Glutamatergic neuron (in vitro differentiated cells): Measurements from ENCODE around the gene CS. TPM values are rescaled to one million over a fixed set of nuclear protein-coding genes. Genes with fewer than 3 reads are reported as not detected.
A peak's percentile ranks its signal among the peaks of the same experiment; 100 is the strongest.

Source experiments
- DNase-seq: peaks from one replicate; pipeline ENCODE4 v3.0.0; 2022
- H3K27ac Mint-ChIP-seq: one replicate; pipeline ENCODE4 v1.8.0; 2020; ENCODE audit warnings: mild to moderate bottlenecking, mixed read lengths, inconsistent platforms; ENCODE audit not compliant: unreplicated experiment
- H3K27me3 Mint-ChIP-seq: one replicate; pipeline ENCODE4 v1.8.0; 2020; ENCODE audit warnings: mild to moderate bottlenecking, moderate library complexity, mixed read lengths, inconsistent platforms; ENCODE audit not compliant: unreplicated experiment
- H3K36me3 Mint-ChIP-seq: one replicate; pipeline ENCODE4 v1.8.0; 2020; ENCODE audit warnings: mild to moderate bottlenecking, mixed read lengths, inconsistent platforms; ENCODE audit not compliant: unreplicated experiment
- H3K4me1 Mint-ChIP-seq: one replicate; pipeline ENCODE4 v1.8.0; 2020; ENCODE audit warnings: mild to moderate bottlenecking, low read depth, mixed read lengths, inconsistent platforms; ENCODE audit not compliant: unreplicated experiment
- H3K4me3 Mint-ChIP-seq: one replicate; pipeline ENCODE4 v1.8.0; 2020; ENCODE audit warnings: mild to moderate bottlenecking, mixed read lengths, inconsistent platforms; ENCODE audit not compliant: unreplicated experiment
- H3K9me3 Mint-ChIP-seq: one replicate; pipeline ENCODE4 v1.8.0; 2020; ENCODE audit warnings: mild to moderate bottlenecking, moderate library complexity, mixed read lengths, inconsistent platforms; ENCODE audit not compliant: unreplicated experiment
- total RNA-seq: library from RNA; stranded (reverse); fragmentation: NEBNext Ultra II Directional; extraction: Animal tissue kit (Norgen Biotek cat#: 25700); gene quantifications from one replicate; pipeline ENCODE4 v1.2.1, GENCODE V29; 2021; ENCODE audit not compliant: unreplicated experiment
- TF ChIP-seq, protein P1 (sequence below): fragments of 200-600 bp; sonication (generic); IDR thresholded peaks from one replicate; pipeline ENCODE4 v1.5.0; 2021; ENCODE audit not compliant: partially characterized antibody, unreplicated experiment

Gene CS
- total RNA-seq, 1 donor from 2014 or later = 257 TPM

- no peak overlapping the region for H3K4me3 Mint-ChIP-seq
- TF ChIP-seq, protein P1, sequence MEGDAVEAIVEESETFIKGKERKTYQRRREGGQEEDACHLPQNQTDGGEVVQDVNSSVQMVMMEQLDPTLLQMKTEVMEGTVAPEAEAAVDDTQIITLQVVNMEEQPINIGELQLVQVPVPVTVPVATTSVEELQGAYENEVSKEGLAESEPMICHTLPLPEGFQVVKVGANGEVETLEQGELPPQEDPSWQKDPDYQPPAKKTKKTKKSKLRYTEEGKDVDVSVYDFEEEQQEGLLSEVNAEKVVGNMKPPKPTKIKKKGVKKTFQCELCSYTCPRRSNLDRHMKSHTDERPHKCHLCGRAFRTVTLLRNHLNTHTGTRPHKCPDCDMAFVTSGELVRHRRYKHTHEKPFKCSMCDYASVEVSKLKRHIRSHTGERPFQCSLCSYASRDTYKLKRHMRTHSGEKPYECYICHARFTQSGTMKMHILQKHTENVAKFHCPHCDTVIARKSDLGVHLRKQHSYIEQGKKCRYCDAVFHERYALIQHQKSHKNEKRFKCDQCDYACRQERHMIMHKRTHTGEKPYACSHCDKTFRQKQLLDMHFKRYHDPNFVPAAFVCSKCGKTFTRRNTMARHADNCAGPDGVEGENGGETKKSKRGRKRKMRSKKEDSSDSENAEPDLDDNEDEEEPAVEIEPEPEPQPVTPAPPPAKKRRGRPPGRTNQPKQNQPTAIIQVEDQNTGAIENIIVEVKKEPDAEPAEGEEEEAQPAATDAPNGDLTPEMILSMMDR = no peak
- H3K27me3 Mint-ChIP-seq = peaks cover 6% of the 10 kb centered on the region
- H3K27ac Mint-ChIP-seq = no peak overlapping the region
- H3K9me3 Mint-ChIP-seq = no peaks in the 10 kb centered on the region
- no peaks in the 10 kb centered on the region for H3K36me3 Mint-ChIP-seq
- no peak for DNase-seq
- H3K4me1 Mint-ChIP-seq = no peaks in the 10 kb centered on the region
Measured at GRCh38 chr12:56321027-56321426, 20.9 kb upstream of the CS start.

DNA sequence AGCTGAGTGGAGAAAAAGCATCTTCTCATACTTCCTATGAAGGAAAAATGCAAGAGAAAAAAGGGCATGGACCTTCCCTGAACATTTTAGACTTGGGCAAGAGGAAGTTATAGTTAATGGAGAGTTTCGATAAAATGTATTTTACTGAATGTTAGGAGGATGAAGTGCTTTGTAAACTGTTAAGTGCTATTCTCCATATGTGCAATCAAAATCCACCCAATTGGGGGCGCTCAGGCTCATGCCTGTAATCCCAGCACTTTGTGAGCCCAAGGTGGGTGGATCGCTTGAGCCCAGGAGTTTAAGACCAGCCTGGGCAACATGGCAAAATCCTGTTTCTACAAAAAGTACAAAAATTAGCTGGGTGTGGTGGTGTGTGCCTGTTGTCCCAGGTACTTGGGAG, 17.5 kb upstream of the CS start:
- H3K4me1 Mint-ChIP-seq = peaks cover 3% of the 10 kb centered on the region
- H3K4me3 Mint-ChIP-seq = peak overlapping the region; percentile 30
- H3K36me3 Mint-ChIP-seq = no peaks in the 10 kb centered on the region
- H3K9me3 Mint-ChIP-seq = no peaks in the 10 kb centered on the region
- H3K27ac Mint-ChIP-seq = peak overlapping the region; percentile 59
- DNase-seq = no peak
- TF ChIP-seq, protein P1 = no peak
- peaks cover 6% of the 10 kb centered on the region for H3K27me3 Mint-ChIP-seq

DNA sequence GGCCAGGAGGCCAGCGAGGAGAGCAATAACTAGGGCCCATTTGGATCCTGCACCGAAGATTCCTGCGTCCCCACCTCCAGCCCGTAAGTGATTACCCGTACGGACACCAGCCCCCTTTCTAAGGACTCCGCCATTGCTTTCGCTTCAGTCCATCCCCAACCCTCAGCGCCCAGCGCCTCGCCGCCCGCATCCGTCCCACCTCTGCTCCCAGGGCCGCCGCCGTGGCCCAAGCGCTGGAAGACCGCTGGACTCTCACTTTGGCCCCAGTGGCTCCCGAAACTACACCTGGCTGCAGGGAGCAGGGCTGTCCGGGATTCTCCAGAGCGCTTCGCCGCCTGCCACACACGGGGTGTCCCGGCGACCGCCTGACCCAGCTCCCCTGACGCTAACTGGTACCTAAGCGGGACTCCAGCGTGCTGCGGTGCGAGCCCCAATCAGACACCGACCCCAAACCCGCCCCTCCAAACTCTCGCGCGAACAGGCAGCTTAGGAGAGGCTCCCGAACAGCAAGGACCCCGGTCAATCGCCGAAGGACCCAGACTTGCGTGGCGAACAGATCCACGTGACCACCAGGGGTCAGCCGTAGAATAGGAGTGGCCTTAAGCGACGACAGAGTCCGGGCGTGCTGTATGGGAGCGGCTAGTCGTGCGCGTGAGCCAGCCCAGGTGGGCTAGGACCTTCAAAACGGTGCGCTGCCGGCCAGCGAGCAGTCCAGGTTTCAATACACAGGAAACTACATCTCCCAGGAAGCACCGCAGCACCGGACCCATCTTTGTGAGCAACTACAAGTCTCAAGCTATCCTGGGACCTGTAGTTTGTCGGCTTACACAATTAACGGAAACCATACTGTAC, 15.7 kb upstream of the CS start, which contains the start of gene CNPY2:
TSS of gene CNPY2 (minus strand) at position 367 of the 852 bp plus-strand sequence. CDS start 771 bp downstream, outside the sequence.
- Mint-ChIP-seq H3K36me3 (no peaks in the 10 kb centered on the region), H3K4me3 (peak within 1 kb of the TSS; percentile 97), H3K27ac (peak within 1 kb of the TSS; percentile 96), H3K27me3 (peaks cover 6% of the 10 kb centered on the region), H3K9me3 (no peaks in the 10 kb centered on the region), H3K4me1 (peaks cover 3% of the 10 kb centered on the region)
- DNase-seq = peak; percentile 97
- TF ChIP-seq, protein P1 = peak; percentile 53

DNA sequence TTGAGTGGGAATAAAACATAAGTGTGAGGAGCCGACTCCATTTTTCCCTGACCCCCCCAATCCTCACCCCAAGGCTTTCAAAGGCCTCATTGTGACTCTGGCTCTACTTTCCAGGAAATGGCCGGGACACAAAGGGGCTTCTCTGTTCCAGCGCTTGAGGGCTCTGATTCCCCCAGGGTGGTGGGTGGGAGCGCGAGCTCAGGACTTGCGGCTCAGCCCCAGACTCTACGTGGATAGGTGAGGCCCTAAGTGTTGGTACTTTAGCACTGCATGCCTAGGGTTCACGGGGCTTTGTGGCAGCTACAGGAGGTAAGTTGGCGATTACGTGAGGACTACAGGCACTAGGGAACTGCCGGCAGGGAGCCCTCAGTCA, 15.1 kb upstream of the CS start:
- Mint-ChIP-seq H3K4me3 (peak overlapping the region; percentile 97), H3K4me1 (peaks cover 3% of the 10 kb centered on the region), H3K36me3 (no peaks in the 10 kb centered on the region), H3K27me3 (peaks cover 6% of the 10 kb centered on the region), H3K9me3 (no peaks in the 10 kb centered on the region), H3K27ac (peak overlapping the region; percentile 96)
- no peak for DNase-seq
- TF ChIP-seq, protein P1 = no peak

DNA sequence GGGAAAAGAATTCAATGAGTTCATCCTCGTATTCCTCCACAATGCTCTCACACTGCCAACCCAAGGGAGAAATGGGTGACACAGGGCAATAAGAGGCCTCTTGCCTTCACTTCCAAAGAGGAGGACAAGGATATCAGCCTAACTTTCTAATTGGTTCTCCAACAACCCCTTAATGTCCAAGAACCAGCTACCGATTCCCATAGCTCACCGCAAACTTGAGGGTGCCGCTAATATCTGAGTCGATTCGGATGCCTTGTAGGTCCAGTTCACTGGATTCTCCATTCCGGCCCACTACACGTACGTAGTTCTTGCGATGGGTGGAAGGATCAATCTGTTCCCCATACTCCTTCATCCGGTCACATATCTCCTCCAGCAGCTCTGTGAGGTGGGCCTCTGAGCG, 10.9 kb upstream of the CS start:
- H3K27me3 Mint-ChIP-seq = peaks cover 4% of the 10 kb centered on the region
- no peaks in the 10 kb centered on the region for H3K36me3 Mint-ChIP-seq
- H3K9me3 Mint-ChIP-seq = no peaks in the 10 kb centered on the region
- H3K4me3 Mint-ChIP-seq = no peak overlapping the region
- H3K27ac Mint-ChIP-seq = no peak overlapping the region
- H3K4me1 Mint-ChIP-seq = peaks cover 3% of the 10 kb centered on the region
- no peak for DNase-seq
- TF ChIP-seq, protein P1 = no peak
